GM19023 (cell line): ENCODE results near the gene DOCK3.
A peak's percentile ranks its signal among the peaks of the same experiment; 100 is the strongest.
"Not testable (repeated sequence)": the region's sequence is repeated elsewhere in the genome, so short reads cannot be mapped to it uniquely, and the experiment has no call there.

Experiments used
- ATAC-seq: cut with Tn5 transposase; IDR thresholded peaks from one replicate; pipeline ENCODE4 v1.9.1; 2021; ENCODE audit warnings: mild to moderate bottlenecking, moderate library complexity; ENCODE audit not compliant: unreplicated experiment

The DOCK3 gene

GRCh38 chr3:50873376-50874157 is 198.8 kb downstream of the DOCK3 start:
- peak; percentile 45 for ATAC-seq

GRCh38 chr3:50874876-50875275 is 200.1 kb downstream of the DOCK3 start:
- not testable (repeated sequence) for ATAC-seq

GRCh38 chr3:50876947-50877346 is 202.2 kb downstream of the DOCK3 start:
- ATAC-seq: no peak

DNA sequence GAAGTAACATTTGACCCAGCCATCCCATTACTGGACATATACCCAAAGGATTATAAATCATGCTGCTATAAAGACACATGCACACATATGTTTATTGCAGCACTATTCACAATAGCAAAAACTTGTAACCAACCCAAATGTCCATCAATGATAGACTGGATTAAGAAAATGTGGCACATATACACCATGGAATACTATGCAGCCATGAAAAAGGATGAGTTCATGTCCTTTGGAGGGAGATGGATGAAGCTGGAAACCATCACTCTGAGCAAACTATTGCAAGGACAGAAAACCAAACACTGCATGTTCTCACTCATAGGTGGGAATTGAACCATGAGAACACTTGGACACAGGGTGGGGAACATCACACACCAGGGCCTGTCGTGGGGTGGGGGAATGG is 208.0 kb downstream of the DOCK3 start:
- ATAC-seq: not testable (repeated sequence)

DNA sequence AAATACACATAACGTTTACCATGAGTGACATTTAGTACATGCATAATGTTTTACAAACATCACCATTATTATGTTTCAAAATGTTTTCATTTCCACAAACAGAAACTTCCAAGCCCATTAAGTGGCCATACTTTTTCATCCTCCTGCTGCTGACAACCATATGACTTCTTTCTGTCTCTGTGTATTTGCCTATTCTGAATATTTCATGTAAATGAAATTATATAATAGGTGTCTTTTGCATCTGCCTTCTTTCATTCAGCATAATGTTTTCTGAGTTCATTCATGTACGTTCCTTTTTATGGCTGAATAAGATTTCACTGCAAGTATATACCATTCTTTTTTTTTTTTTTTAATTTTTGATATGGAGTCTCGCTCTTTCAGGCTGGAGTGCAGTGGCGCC is 209.0 kb downstream of the DOCK3 start:
- no peak for ATAC-seq

DNA sequence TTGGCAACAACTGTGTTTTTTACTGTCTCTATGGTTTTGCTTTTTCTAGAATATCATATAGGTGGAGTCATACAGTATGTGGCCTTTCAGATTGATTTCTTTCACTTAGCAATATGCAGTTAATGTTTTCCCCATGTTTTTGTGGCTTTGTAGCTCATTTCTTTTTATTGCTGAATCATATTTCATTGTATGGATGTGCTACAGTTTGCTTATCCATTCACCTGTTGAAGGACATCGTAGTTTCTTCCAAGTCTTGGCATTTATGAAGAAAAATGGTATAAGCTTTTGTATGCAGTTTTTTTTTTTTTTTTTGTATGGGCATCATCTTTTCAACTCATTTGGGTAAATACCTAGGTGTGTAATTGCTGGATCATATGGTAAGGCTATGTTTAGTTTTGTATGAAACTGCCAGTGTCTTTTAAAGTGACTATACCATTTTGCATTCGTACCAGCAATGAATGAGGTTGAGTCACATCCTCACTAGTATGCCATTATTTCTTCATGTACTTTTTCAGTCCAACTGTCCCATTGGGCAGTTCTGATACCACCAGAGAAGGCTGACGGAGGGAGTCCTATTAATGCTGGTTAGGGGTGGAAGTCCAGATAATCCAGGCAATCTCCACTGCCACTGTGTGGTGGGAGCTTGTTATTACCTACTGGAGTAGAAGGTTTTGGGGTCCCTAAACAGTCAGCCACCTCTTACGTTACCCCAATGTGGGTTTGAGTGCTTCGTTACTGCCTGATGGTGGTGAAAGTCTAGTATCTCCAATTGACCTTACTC is 210.5 kb downstream of the DOCK3 start:
- ATAC-seq: no peak

DNA sequence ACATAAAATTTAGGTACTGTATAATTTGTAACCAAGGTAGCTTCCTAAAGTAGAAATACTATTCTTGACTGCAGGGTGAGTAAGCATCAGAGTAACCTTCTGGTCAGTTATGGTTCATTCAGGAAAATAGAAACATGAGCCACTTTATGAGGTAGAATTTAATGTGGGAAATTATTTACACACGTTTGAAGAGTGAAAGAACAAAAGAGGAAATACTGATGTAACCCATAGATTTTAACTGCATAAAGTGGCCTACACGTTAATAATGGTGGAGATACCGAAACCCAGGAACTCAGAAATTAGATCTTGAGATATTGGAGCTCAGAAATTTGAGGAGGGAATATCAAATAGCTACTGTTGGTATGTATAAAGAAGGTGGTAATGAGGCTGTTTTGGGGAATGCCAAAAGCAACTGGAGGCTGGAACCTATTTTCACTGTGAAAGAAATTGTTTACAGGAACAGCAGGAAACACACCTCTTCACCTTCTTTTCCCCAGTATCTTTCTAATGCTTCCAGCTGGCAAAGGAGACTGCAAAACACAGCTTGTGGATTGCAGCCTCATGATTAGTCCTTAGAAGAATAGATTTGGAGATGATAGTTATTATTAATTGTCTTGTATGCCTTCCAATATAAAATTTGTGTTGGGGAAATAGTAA is 216.1 kb downstream of the DOCK3 start:
- ATAC-seq: no peak

DNA sequence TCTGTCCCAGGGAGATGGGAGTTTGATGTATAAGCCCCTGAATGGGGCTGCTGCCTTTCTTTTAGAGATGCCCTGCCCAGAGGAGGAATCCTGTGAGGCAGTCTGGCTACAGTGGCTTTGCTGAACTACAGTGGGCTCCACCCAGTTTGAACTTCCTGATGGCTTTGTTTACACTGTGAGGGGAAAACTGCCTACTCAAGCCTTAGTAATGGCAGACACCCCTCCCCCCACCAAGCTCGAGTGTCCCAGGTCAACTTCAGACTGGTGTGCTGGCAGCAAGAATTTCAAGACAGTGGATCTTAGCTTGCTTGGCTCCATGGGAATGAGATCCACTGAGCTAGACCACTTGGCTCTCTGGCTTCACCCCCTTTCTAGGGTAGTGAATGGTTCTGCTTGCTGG is 226.4 kb downstream of the DOCK3 start:
- not testable (repeated sequence) for ATAC-seq

DNA sequence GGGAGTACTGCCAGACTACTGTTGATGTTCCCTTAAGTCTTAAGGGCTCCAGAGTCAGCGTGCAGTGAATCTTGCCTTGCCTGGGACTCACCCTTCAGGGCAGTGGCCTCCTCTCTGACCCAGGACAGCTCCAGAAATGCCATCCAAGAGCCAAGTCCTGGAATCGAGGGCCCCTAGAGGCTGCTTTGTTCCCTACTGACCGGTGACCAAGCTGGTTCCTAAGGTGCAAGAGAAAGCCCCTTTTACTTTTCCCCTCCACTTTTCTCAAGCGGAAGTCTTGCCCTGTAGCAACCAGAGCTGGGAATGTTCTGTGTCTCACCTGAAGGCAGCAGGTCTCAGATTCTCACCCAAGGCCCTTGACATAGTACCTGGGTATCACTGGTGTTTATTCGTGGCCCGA is 238.0 kb downstream of the DOCK3 start:
- no peak for ATAC-seq

DNA sequence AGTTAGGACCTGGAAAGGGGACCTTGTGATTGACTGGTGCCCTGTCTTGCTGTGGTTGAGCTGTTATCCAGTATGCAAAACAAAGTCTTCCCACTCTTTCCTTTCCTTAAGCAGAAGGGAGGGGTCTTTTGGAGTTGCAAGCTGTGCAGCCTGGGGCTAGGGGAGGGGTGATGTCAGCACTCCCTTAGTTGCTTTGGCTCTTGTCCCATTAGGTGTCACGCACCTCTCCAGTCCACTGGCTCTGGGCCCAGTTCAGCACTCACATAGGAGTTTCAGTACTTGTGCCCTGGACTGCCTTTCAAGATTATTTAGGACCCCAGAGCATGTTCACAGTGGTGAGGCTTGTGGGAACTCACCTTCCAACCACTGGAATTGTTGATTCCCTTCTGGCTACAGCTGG is 238.5 kb downstream of the DOCK3 start:
- no peak for ATAC-seq

DNA sequence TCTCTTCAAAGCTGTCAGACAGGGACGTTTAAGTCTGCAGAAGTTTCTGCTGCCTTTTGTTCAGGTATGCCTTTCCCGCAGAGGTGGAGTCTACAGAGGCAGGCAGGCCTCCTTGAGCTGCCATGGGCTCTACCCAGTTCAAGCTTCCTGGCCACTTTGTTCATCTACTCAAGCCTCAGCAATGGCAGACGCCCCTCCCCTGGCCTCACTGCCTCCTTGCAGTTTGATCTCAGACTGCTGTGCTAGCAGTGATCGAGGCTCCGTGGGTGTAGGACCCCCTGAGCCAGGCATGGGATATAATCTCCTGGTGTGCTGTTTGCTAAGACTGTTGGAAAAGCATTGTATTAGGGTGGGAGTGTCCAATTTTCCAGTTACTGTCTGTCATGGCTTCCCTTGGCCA is 247.3 kb downstream of the DOCK3 start:
- ATAC-seq: not testable (repeated sequence)

- no peak for ATAC-seq
These were observed 249.2 kb downstream of the DOCK3 start for GRCh38 chr3:50923955-50924354.

GRCh38 chr3:50924638-50925037 is 249.9 kb downstream of the DOCK3 start:
- ATAC-seq: no peak

GRCh38 chr3:50926868-50927267 is 252.1 kb downstream of the DOCK3 start:
- ATAC-seq: no peak

- ATAC-seq: no peak
These were observed 255.9 kb downstream of the DOCK3 start for GRCh38 chr3:50930371-50931208.

DNA sequence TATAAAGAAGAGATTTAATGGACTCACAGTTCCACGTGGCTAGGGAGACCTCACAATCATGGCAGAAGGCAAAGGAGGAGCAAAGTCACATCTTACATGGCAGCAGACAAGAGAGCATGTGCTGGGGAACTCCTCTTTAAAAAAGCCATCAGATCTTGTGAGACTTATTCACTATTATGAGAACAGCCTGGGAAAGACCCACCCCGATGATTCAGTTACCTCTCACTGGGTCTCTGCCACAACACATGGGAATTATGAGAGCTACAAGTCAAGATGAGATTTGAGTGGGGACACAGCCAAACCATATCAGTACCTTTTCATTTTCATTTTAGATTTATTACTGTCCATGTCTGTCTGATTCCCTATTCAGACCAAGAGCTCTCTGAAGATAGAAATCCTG is 258.2 kb downstream of the DOCK3 start:
- ATAC-seq: not testable (repeated sequence)

GRCh38 chr3:50936389-50936788 is 261.7 kb downstream of the DOCK3 start:
- no peak for ATAC-seq

DNA sequence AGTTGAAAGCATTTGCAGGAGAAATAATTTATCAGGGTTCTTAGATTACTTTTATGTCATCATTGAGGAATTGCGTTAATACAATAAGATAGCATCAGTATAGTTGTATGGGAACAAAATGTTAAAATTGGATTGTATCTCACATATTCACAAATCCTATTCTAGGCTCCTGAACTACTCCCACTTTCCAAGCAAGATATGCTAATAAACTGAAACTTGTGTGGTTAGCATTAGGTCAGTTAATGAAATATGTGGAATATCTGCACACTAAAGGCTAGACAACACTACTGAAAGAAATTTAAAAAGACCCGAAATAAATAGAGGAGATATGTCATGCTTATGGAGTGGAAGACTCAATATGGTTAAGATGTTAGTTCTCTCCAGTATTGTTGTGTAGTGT is 272.7 kb downstream of the DOCK3 start:
- ATAC-seq: no peak

- no peak for ATAC-seq
These were observed 275.9 kb downstream of the DOCK3 start for GRCh38 chr3:50950591-50950990.

DNA sequence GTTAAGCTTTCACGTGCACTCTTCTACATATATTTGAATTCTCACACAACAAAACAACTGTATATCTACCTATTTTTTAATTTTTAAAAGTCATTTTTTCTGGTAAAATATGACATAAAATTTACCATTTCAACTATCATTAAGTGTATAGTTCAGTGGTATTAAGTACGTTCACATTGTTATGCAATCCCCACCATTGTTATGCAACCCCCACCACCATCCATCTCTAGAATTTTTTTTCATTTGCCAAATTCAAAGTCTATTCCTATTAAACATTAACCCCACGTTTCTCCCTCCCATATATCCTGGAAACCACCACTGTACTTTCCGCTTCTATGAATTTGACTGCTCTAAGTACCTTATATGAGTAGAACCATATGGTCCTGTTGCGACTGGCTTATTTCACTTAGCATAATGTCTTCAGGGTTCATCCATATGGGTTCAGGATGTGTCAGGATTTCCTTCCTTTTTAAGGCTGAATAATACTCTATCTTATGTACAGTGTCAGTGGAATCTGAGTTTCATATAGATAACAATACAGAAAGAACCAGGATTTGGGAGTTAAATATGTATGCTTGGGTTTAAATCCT is 279.2 kb downstream of the DOCK3 start:
- ATAC-seq: no peak
